HepG2 (cell line): ENCODE measurements around the gene PDE1C. TPM values are rescaled to one million over a fixed set of nuclear protein-coding genes. Genes with fewer than 3 reads are reported as not detected.

ENCODE experiments used
- ATAC-seq: fragments of 200-7000 bp; cut with Tn5 transposase; 3 replicates; pipeline ENCODE4 v1.9.1; 2020; ENCODE audit warnings: mild to moderate bottlenecking, moderate library complexity
- BruUV-seq: library from RNA; stranded (reverse); fragments of 400-500 nt; replicated peaks from 2 replicates; lab custom pipeline; 2021; lab: Mats Ljungman, UMichigan
- CTCF ChIA-PET: fragments of 300-600 bp; formaldehyde crosslinking; extraction: SDS; loops from one replicate; lab custom pipeline; 2021; ENCODE audit warnings: low total read pairs, inconsistent platforms, low intra/inter-chr PET ratio; lab: Yijun Ruan, JAX
- POLR2A ChIA-PET: fragments of 350-600 bp; sonication (Branson Sonifier 250); formaldehyde crosslinking; loops from one replicate; lab custom pipeline; 2020; ENCODE audit warnings: antibody characterized with exemption, inconsistent platforms; lab: Yijun Ruan, JAX
- DNase-seq: peaks from one replicate; pipeline ENCODE4 v3.0.0-alpha.2; 2015; ENCODE audit warnings: low spot score
- FAIRE-seq: peaks from 3 replicates; lab custom pipeline; 2011; peaks lifted over from hg19 to GRCh38; lab: Jason Lieb, UNC
- H2AFZ ChIP-seq: one replicate; pipeline ENCODE4 v1.6.1; 2011; ENCODE audit warnings: low read length, inconsistent platforms
- H3K27ac ChIP-seq: fragments of 300-600 bp; 3 replicates; pipeline ENCODE4 v1.8.0; 2011; ENCODE audit warnings: mixed run types, mild to moderate bottlenecking, mixed read lengths, low read length, inconsistent platforms; ENCODE audit not compliant: insufficient read depth; ENCODE audit errors: extremely low read length
- H3K27me3 ChIP-seq, 2 experiments: fragments of 200-600 bp in 1 of 2; 2 replicates in 1 of 2; 3 replicates in 1 of 2; pipeline versions ENCODE4 v1.6.0 to v1.8.0; 2011; ENCODE audit warnings: low read length in 2 of 2, mild to moderate bottlenecking in 2 of 2, moderate library complexity in 2 of 2, inconsistent platforms in 1 of 2; ENCODE audit not compliant: insufficient read depth in 2 of 2, control insufficient read depth in 1 of 2
- H3K36me3 ChIP-seq, 2 experiments: fragments of 200-600 bp in 1 of 2; replicated peaks in 1 of 2; 2 replicates in 1 of 2; 3 replicates in 1 of 2; pipeline versions ENCODE4 v1.5.1 to v1.8.0; 2011; ENCODE audit warnings: low read length in 2 of 2, inconsistent platforms in 1 of 2; ENCODE audit not compliant: insufficient read depth in 2 of 2, control insufficient read depth in 1 of 2
- H3K4me1 ChIP-seq: 2 replicates; pipeline ENCODE4 v1.5.1; 2012; ENCODE audit warnings: low read length, inconsistent platforms; ENCODE audit not compliant: insufficient read depth
- H3K4me2 ChIP-seq: 2 replicates; pipeline ENCODE4 v1.6.0; 2011; ENCODE audit warnings: low read depth, low read length, inconsistent platforms
- H3K4me3 ChIP-seq, 3 experiments: fragments of 200-600 bp in 1 of 3; sonication (generic), shearing (Covaris generic) in 1 of 3; replicated peaks in 1 of 3; 2 replicates each; pipeline ENCODE4 v1.5.1; 2011 to 2016; ENCODE audit warnings: low read length in 3 of 3, inconsistent platforms in 2 of 3, low read depth in 2 of 3, mild to moderate bottlenecking in 2 of 3, control low read depth in 1 of 3, mixed read lengths in 1 of 3; ENCODE audit not compliant: insufficient read depth in 1 of 3
- H3K79me2 ChIP-seq: one replicate; pipeline ENCODE4 v1.6.1; 2011; ENCODE audit warnings: low read length, inconsistent platforms; ENCODE audit not compliant: insufficient read depth
- H3K9ac ChIP-seq: 2 replicates; pipeline ENCODE4 v1.6.0; 2011; ENCODE audit warnings: mild to moderate bottlenecking, low read depth, low read length, inconsistent platforms; ENCODE audit not compliant: insufficient read depth
- H3K9me3 ChIP-seq: 2 replicates; pipeline ENCODE4 v1.5.1; 2012; ENCODE audit warnings: mild to moderate bottlenecking, low read length
- H4K20me1 ChIP-seq: 2 replicates; pipeline ENCODE4 v1.6.0; 2011; ENCODE audit warnings: inconsistent platforms, mild to moderate bottlenecking, low read length, moderate library complexity; ENCODE audit not compliant: insufficient read depth
- HCFC1 ChIP-seq: fragments of 150-350 bp; IDR thresholded peaks from 2 replicates; pipeline ENCODE4 v1.6.1; 2014; ENCODE audit warnings: low read depth, low read length
- IKZF1 ChIP-seq: fragments of 450-650 bp; IDR thresholded peaks from 2 replicates; pipeline ENCODE4 v1.7.1; 2016
- MIER2 ChIP-seq: IDR thresholded peaks from 2 replicates; pipeline ENCODE4 v1.6.1; 2016; ENCODE audit warnings: missing biosample characterization, missing genetic modification reagents
- PTBP1 ChIP-seq: fragments of 200-400 bp; formaldehyde crosslinking; IDR thresholded peaks from 2 replicates; pipeline ENCODE4 v1.6.1; 2018; ENCODE audit warnings: low read length, low read depth; ENCODE audit not compliant: poor library complexity, severe bottlenecking
- TOE1 ChIP-seq: sonication (generic); formaldehyde crosslinking; IDR thresholded peaks from 2 replicates; pipeline ENCODE4 v1.4.0; 2020; ENCODE audit warnings: mild to moderate bottlenecking, missing genetic modification reagents
- ZNF510 ChIP-seq: sonication (generic); formaldehyde crosslinking; IDR thresholded peaks from 2 replicates; pipeline ENCODE4 v1.4.0; 2020; ENCODE audit warnings: low read depth, mild to moderate bottlenecking, missing genetic modification reagents
- ZNF816 ChIP-seq: sonication (generic); formaldehyde crosslinking; IDR thresholded peaks from 2 replicates; pipeline ENCODE4 v1.8.0; 2022; ENCODE audit warnings: missing genetic modification reagents, mild to moderate bottlenecking, borderline replicate concordance
- WGBS: methylation state at CpG from one replicate; pipeline ENCODE4 v1.1.6; 2017; ENCODE audit warnings: low lambda C conversion rate; 5-methylcytosine and 5-hydroxymethylcytosine counted together
- in situ Hi-C: cut with HindIII; loops from 2 replicates; pipeline ENCODE4 v1.10.0; 2017; ENCODE audit warnings: low pct_unique_long_range_greater_than_20kb; ENCODE audit not compliant: extremely low pct_ligation_motif_present
- intact Hi-C: fragments of 100-400 bp; cut with micrococcal nuclease; formaldehyde crosslinking; loops from one replicate; pipeline ENCODE4 v1.10.0; 2022; ENCODE audit not compliant: unreplicated experiment
- polyA plus RNA-seq, 8 experiments: library from polyadenylated mRNA; depleted of rRNA in 3 of 8; stranded (reverse) in 7 of 8; unstranded in 1 of 8; fragments of >200 nt; fragmentation: Illumina TruSeq in 4 of 8; extraction: Trizol in 4 of 8; gene quantifications; 2 replicates each; pipeline versions ENCODE4 v1.2.1 to v1.2.3, GENCODE V29; 2011 to 2016; ENCODE audit warnings: low read depth in 4 of 8, missing spikeins in 1 of 8, mixed read lengths in 1 of 8; ENCODE audit not compliant: insufficient read depth in 1 of 8
- total RNA-seq, 5 experiments: library from RNA; depleted of rRNA; stranded (reverse); fragments of >200 nt; fragmentation: Illumina TruSeq; extraction: Trizol; gene quantifications; 2 replicates each; pipeline ENCODE4 v1.2.3, GENCODE V29; 2016; ENCODE audit warnings: low read depth in 1 of 5
- TF ChIP-seq, protein P1 (sequence below): sonication (generic); formaldehyde crosslinking; IDR thresholded peaks from 2 replicates; pipeline ENCODE4 v1.4.0; 2020; ENCODE audit warnings: missing genetic modification reagents
- TF ChIP-seq, protein P2 (sequence below): IDR thresholded peaks from 2 replicates; pipeline ENCODE4 v1.6.1; 2012; ENCODE audit warnings: low read depth, low read length, improper control_type of control experiment
- TF ChIP-seq, protein P3 (sequence below): sonication (generic); formaldehyde crosslinking; IDR thresholded peaks from 2 replicates; pipeline ENCODE4 v1.4.0; 2020; ENCODE audit warnings: mild to moderate bottlenecking, missing genetic modification reagents

Gene PDE1C
- total and polyA plus RNA-seq, 2 of the 13 experiments (the other 11 are each of a cell fraction or from before 2014, with no cell fraction given): not detected

DNA sequence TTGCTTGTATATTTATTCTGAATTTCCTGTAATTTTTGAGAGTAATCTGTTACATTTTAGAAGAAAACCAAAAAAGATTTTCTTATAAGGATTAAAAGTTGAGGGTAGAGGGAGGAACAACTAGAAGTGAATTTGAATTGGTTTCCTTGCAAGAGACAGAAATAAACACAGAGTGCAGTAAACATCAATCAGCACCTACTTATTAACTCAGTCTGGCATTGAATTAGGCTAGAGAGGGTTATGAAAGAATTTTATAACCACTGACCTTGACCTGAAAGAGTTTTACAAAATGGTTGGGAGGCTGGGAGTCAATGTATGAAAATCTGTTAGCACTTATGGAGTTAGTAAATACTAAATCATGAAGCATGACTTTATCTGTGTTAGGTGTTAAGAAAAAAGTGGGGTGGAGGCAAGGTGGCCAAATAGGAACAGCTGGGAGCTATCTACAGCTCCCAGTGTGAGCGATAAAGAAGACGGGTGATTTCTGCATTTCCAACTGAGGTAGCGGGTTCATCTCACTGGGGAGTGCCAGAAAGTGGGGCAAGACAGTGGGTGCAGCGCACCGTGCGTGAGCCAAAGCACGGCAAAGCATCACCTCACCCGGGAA, 106.5 kb downstream of the PDE1C start:
- Histone ChIP-seq H3K9ac (no peak overlapping the region), H3K4me3 (no peak overlapping the region), H3K27me3 (no peaks in the 10 kb centered on the region), H3K9me3 (no peaks in the 10 kb centered on the region), H3K4me2 (no peak overlapping the region), H3K4me1 (no peaks in the 10 kb centered on the region), H2AFZ (no peak overlapping the region), H4K20me1 (no peaks in the 10 kb centered on the region), H3K79me2 (no peaks in the 10 kb centered on the region), H3K36me3 (no peaks in the 10 kb centered on the region), H3K27ac (no peak overlapping the region)
- intact Hi-C loops (no loop called here), in situ Hi-C loops (no loop called here)
- DNase-seq: no peak
- no peak for ATAC-seq
- WGBS: 57% methylated on average over 8 of the region's 8 CpGs
- FAIRE-seq: no peak
- BruUV-seq: no TSS peak
- CTCF ChIA-PET: no interaction called here
- TF ChIP-seq, protein P1, sequence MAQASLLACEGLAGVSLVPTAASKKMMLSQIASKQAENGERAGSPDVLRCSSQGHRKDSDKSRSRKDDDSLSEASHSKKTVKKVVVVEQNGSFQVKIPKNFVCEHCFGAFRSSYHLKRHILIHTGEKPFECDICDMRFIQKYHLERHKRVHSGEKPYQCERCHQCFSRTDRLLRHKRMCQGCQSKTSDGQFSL (CRISPR knock-in tag): no peak
- TF ChIP-seq TOE1 (no peak), ZNF510 (CRISPR knock-in tag) (no peak), PTBP1 (no peak), MIER2 (CRISPR knock-in tag) (no peak), IKZF1 (no peak), HCFC1 (no peak), ZNF816 (CRISPR knock-in tag) (no peak)
- TF ChIP-seq, protein P2, sequence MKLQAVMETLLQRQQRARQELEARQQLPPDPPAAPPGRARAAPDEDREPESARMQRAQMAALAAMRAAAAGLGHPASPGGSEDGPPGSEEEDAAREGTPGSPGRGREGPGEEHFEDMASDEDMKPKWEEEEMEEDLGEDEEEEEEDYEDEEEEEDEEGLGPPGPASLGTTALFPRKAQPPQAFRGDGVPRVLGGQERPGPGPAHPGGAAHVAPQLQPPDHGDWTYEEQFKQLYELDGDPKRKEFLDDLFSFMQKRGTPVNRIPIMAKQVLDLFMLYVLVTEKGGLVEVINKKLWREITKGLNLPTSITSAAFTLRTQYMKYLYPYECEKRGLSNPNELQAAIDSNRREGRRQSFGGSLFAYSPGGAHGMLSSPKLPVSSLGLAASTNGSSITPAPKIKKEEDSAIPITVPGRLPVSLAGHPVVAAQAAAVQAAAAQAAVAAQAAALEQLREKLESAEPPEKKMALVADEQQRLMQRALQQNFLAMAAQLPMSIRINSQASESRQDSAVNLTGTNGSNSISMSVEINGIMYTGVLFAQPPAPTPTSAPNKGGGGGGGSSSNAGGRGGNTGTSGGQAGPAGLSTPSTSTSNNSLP: no peak
- TF ChIP-seq, protein P3, sequence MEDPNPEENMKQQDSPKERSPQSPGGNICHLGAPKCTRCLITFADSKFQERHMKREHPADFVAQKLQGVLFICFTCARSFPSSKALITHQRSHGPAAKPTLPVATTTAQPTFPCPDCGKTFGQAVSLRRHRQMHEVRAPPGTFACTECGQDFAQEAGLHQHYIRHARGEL (CRISPR knock-in tag): no peak
- POLR2A ChIA-PET: no interaction called here
